SHP77 treated with DMSO at 0.1 percent for 48 hours (cell line): Measurements from ENCODE around the gene UBN1.

Experiments
- DNase-seq: peaks from one replicate; lab custom pipeline; 2025; lab: John Stamatoyannopoulos, UW

The UBN1 gene

GRCh38 chr16:4814542-4815173 lies 32.6 kb upstream of the UBN1 start:
- DNase-seq = no peak

GRCh38 chr16:4820652-4821051 lies 26.6 kb upstream of the UBN1 start:
- no peak for DNase-seq

- no peak for DNase-seq
Measured at GRCh38 chr16:4825196-4825595, 22.1 kb upstream of the UBN1 start.

GRCh38 chr16:4826526-4826925 lies 20.8 kb upstream of the UBN1 start:
- DNase-seq = no peak

GRCh38 chr16:4826980-4827379 lies 20.3 kb upstream of the UBN1 start:
- no peak for DNase-seq

- no peak for DNase-seq
Measured at GRCh38 chr16:4828567-4829321, 18.5 kb upstream of the UBN1 start.

- DNase-seq = no peak
Measured at GRCh38 chr16:4830408-4830807, 16.9 kb upstream of the UBN1 start.

- no peak for DNase-seq
Measured at GRCh38 chr16:4831616-4832015, 15.7 kb upstream of the UBN1 start.

GRCh38 chr16:4832698-4833343 lies 14.5 kb upstream of the UBN1 start:
- no peak for DNase-seq

- no peak for DNase-seq
Measured at GRCh38 chr16:4833584-4833983, 13.7 kb upstream of the UBN1 start.

- no peak for DNase-seq
Measured at GRCh38 chr16:4836727-4837126, 10.6 kb upstream of the UBN1 start.

GRCh38 chr16:4837733-4838501 lies 9.4 kb upstream of the UBN1 start:
- DNase-seq = no peak

GRCh38 chr16:4839942-4840341 lies 7.3 kb upstream of the UBN1 start:
- no peak for DNase-seq

- DNase-seq = no peak
Measured at GRCh38 chr16:4840984-4841383, 6.3 kb upstream of the UBN1 start.

- no peak for DNase-seq
Measured at GRCh38 chr16:4846503-4846900, 779 bp upstream of the UBN1 start.

GRCh38 chr16:4847774-4848587 lies 700 bp downstream of the UBN1 start:
- DNase-seq = no peak

- DNase-seq = no peak
Measured at GRCh38 chr16:4850211-4850610, 2.9 kb downstream of the UBN1 start.

GRCh38 chr16:4852221-4852872 lies 5.1 kb downstream of the UBN1 start:
- DNase-seq = no peak

- DNase-seq = no peak
Measured at GRCh38 chr16:4855371-4855770, 8.1 kb downstream of the UBN1 start.

GRCh38 chr16:4855804-4856203 lies 8.5 kb downstream of the UBN1 start:
- no peak for DNase-seq
